ENCODE measurements around the gene CNOT1.
"Not testable (repeated sequence)": the region's sequence is repeated elsewhere in the genome, so short reads cannot be mapped to it uniquely, and the experiment has no call there.

The CNOT1 gene

GRCh38 chr16:58501242-58502131 lies 128.1 kb downstream of the CNOT1 start:
- DNase-seq, result peak in 2 of 5 experiments; percentile 21 to 40

- no peak for DNase-seq
These were observed 129.0 kb downstream of the CNOT1 start for GRCh38 chr16:58500430-58501241.

DNA sequence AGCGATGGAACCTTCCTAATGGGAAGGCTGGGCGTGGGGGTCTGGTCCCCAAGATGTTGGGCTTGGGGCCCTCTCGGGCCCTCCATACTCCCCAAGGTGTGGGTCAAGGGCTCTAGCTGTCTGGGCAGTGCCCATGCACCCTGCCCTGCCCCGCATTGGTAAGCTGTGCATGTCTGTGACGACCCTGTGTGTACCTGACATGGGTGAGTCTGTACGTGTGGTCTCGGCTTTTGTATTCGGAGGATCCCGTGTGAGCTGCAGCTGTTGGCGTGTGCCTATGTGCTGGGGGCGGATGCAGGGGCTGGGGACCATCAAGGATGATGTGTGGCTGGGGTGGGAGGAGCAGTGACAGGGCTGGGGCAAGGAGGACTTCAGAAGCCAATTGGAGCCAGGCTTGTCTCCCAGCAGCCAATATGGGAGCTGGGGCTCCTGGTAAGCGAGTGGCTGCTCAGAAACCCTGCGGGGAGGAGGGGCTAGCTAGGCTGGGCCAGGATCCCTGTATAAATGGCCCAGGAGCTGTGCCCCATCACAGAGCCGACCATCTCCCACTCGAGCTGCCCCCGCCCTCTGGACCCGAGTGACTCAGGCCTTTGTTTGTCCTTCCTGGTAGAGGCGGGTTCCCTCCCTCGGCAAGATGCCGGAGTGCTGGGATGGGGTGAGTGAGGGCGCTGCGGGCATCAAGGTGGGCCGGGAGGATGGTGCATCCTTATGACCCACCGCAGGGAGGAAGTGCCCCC lies 129.8 kb downstream of the CNOT1 start, which contains the start of gene NDRG4:
TSS of gene NDRG4 (plus strand) at position 529 of the 737 bp plus-strand sequence. CDS start at position 635, 106 bp downstream.
- DNase-seq, result peak in 2 of 5 experiments; percentile 28 to 37

DNA sequence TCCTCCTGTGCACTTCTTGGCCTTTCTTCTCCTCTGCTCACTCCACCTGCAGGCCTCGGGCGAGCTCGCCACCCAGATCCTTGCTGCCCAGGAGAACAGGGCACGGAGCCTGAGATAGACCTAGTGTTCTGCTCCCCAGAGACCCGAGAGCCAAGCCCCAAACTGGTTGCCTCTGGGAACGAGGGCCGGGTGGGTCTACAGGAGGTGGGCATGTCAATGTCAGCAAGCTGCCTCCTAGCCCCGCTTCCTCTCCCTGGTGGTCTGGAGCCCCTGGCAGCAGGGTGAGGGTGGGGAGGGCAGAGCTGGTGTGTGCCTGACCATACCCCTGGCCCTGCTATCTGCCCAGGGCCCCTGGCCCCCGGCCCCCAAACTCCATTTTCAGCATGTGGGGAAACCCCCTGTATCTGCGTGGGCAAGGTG lies 130.5 kb downstream of the CNOT1 start:
- no peak for DNase-seq

DNA sequence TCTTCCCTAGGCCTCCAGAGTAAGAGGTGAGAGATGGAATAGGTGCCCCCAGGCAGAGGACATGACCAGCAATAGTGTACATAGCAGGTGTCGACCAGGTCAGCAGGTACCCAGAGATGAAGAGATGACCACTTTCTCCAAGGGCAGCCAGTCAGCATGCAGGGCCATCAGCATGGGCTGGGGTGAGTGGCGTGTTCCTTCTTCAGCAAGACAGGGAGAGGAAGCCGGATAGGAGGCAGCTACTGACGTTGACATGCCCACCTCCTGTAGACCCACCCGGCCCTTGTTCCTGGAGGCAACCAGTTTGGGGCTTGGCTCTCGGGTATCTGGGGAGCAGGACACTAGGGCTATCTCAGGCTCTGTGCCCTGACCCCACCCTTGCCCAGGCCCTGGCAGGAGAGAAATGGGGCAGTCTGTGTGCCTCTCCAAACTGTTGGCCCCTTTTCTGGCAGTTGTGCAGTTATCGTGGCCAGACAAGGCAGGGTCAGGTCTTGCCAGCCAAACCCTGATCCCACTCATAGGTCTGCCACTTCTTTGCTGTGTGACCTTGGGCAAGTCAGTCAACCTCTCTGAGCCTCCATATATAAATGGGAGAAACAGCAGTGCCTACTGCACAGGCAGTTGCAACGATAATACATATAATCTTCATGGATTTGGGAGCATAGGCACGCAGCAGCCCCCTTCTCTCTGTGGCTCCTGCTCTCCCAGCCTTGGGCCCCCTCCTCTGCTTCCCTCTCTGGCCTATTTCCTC lies 131.1 kb downstream of the CNOT1 start:
- no peak for DNase-seq

GRCh38 chr16:58497935-58498334 lies 131.7 kb downstream of the CNOT1 start:
- DNase-seq, result no peak

GRCh38 chr16:58497468-58497867 lies 132.2 kb downstream of the CNOT1 start:
- no peak for DNase-seq

- DNase-seq, result no peak
These were observed 133.9 kb downstream of the CNOT1 start for GRCh38 chr16:58495521-58496331.

GRCh38 chr16:58494981-58495520 lies 134.6 kb downstream of the CNOT1 start:
- peak in 3 of 5 experiments; percentile 39 to 84 (median 51) for DNase-seq

- no peak for DNase-seq
These were observed 135.7 kb downstream of the CNOT1 start for GRCh38 chr16:58493756-58494431.

DNA sequence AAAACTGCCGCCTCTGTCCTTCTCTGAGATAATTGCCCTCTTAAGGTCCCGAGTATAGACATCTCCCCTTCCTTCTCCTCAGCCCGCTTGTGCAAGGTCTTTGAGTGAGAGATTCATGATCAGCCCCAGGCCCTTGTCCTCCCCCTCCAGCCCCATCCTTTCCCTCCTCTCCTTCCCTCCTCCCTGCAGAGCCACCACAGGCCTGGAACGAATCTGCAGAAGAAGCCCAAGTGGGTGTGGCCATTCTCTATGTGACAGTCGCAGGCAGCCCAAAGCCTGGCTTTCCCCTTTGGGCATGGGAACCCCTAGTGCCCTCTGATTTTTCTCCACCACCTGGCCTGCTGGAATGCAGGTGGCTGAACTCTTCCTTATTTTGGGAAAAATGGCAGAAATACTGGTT lies 136.9 kb downstream of the CNOT1 start:
- DNase-seq, result no peak

GRCh38 chr16:58492066-58492465 lies 137.6 kb downstream of the CNOT1 start:
- no peak for DNase-seq

- not testable (repeated sequence) for DNase-seq
These were observed 139.1 kb downstream of the CNOT1 start for GRCh38 chr16:58490539-58490938.

- no peak for DNase-seq
These were observed 139.6 kb downstream of the CNOT1 start for GRCh38 chr16:58490065-58490464.

- no peak for DNase-seq
These were observed 141.1 kb downstream of the CNOT1 start for GRCh38 chr16:58488531-58488930.

- DNase-seq, result peak; percentile 17 to 66 (median 54)
These were observed 141.9 kb downstream of the CNOT1 start for GRCh38 chr16:58487566-58488351.

GRCh38 chr16:58485184-58485887 lies 144.3 kb downstream of the CNOT1 start:
- DNase-seq, result no peak

DNA sequence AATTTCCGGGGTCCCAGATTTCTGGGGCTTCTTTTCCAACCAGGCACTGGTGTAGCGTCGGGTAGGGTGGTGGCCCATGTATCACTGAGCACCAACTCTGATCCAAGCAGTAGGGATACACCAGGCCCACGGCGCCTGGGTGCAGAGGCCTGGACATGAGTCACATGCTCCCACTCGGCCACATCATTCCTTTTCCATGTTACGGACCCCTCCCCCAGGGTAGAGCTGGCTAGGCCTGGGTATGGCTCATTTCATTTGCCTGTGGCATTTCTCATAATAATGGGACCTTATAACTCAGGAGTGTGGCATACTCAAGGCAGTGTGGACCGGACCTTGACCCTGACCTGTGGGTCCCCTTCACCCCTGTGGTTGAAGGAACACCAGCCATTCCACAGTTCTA lies 147.7 kb downstream of the CNOT1 start:
- no peak for DNase-seq
